Choroid plexus epithelial cell (primary cell): Measurements from ENCODE around the gene CDKN1C.

Experiments used
- DNase-seq: peaks from one replicate; pipeline ENCODE4 v3.0.0-alpha.2; 2010; ENCODE audit warnings: low read depth
- H3K4me3 ChIP-seq: 2 replicates; pipeline ENCODE4 v1.5.1; 2011; ENCODE audit warnings: low read depth, mild to moderate bottlenecking, control low read depth, low read length, moderate library complexity
- CTCF ChIP-seq: conservative IDR thresholded peaks from 2 replicates; pipeline ENCODE4 v1.5.1; 2011; ENCODE audit warnings: low read depth, mild to moderate bottlenecking, control low read depth, inconsistent platforms, low read length, moderate library complexity

CDKN1C gene

GRCh38 chr11:2838091-2838490, 47.5 kb downstream of the CDKN1C start:
- H3K4me3 ChIP-seq: no peak overlapping the region
- no peak for DNase-seq
- TF ChIP-seq CTCF: no peak

GRCh38 chr11:2837651-2838050, 47.9 kb downstream of the CDKN1C start:
- DNase-seq: no peak
- TF ChIP-seq CTCF: no peak
- no peak overlapping the region for H3K4me3 ChIP-seq

DNA sequence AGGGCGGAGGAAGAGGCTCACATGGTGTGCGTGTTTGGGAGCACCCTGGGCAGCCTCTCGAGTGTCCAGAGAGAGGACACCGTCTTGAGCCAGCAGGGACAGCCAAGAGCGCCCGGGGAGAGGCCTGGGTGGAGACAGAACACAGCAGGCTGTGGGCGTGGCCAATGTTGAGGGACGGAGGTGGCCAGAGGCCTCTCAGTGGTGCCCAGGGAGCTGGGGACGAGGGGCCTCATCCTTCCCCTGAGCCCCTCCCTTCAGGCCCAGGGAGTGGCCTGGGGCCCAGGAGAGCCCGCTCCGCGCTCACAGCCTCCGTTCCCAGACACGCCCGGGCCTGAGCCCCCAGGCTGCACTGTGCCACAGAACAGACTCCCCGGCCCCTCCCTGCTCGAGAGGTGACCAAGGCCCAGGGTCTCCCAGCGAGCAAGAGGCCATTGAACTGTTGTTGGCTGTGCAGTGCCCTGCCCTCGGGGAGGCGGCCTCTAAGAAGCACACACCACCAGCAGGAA, 48.4 kb downstream of the CDKN1C start:
- peak; percentile 25 for DNase-seq
- no peak overlapping the region for H3K4me3 ChIP-seq
- TF ChIP-seq CTCF: peak; percentile 33

GRCh38 chr11:2836315-2837095, 49.1 kb downstream of the CDKN1C start:
- H3K4me3 ChIP-seq: no peak overlapping the region
- TF ChIP-seq CTCF: no peak
- DNase-seq: no peak

- no peak overlapping the region for H3K4me3 ChIP-seq
- DNase-seq: no peak
- TF ChIP-seq CTCF: no peak
These were observed 49.8 kb downstream of the CDKN1C start for GRCh38 chr11:2835751-2836150.

- no peak for TF ChIP-seq CTCF
- no peak overlapping the region for H3K4me3 ChIP-seq
- DNase-seq: peak; percentile 10
These were observed 50.3 kb downstream of the CDKN1C start for GRCh38 chr11:2835296-2835695.

DNA sequence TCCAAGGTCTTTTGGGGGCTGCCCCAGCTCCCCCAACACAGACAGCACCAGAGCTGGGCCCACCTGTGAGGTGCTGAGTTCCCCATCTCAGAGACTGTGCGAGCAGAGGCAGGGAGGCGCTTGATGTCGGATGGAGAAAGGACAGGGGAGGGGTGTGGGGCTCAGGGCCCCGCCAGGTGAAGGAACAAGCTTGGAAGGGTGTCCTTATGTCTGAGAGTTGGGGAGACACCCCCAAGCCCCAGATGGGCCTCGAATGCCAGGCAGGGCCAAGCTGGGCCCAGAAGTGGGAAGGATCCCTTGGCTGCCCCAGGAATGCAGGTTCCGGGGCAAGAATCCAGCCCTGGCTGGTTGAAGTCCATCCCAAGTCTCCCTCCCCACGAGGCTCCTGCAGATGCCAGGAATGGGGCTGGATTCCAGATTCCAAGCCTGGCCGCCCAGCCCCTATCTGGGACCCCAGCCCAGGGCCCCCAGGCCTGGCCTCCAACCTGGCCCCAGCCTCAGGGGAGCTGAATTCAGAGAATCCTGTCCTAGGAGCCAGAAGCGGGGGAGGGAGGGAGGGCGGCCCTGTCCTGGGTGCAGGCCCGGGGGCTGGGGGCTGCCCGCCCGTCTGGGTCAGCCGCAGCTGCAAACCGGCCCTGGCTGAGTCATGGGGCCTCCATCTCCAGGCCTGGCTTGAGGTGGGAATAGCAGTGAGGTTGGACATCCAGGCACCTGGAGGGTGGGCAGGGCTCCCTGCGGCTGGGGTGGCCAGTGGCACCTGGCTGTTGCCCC, 50.9 kb downstream of the CDKN1C start:
- no peak overlapping the region for H3K4me3 ChIP-seq
- no peak for TF ChIP-seq CTCF
- no peak for DNase-seq
